ENCODE measurements around the gene ARID3A. TPM values are rescaled to one million over a fixed set of nuclear protein-coding genes. Genes with fewer than 3 reads are reported as not detected.

The ARID3A gene
- polyA plus RNA-seq, 1 donor from 2014 or later, result 4.2 TPM

DNA sequence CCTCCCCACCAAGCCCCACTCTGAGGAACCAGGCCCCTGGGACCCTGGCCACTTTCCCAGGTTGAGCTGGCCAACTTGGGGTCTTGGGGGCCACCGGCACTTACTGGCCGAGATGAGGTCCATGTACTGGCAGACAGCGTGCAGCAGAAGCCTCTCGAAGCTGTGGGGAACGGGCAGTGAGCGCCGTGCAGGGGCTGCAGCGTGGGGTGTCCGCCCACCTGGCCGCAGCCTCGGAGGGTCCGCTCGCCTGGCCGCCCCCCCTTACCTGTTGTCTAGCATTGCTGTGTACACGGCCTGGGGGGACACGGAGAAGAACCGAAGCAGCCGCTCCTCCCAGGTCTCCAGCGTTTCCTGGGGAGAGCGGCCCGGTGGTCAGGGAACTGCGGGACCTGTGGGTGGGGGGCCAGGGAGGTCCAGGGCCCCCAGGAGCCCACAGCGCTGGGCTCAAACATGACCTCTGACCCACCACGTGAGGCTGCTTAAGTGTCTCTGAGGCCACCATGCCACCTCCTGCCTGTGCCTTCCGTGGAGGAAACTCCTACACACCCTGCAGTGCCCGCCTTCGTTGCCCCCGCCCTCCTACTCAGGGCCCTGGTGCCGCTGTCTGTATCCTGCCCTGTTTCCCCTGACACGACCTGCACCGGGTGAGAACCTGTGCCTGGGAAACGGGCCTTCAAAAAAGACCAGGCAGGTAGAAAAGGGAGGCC, 26.3 kb upstream of the ARID3A start:
- H3K4me1 Mint-ChIP-seq, result peaks cover 5 to 14% (median 8%) of the 10 kb centered on the region in 3 donors
- H3K9me3 Mint-ChIP-seq, result no peaks in the 10 kb centered on the region
- no peaks in the 10 kb centered on the region for H3K27me3 Mint-ChIP-seq
- H3K36me3 Mint-ChIP-seq, result peaks cover 2% of the 10 kb centered on the region
- H3K4me3 Mint-ChIP-seq, result no peak overlapping the region
- peak overlapping the region in 2 of 3 donors; percentile 59 to 97 for H3K27ac Mint-ChIP-seq

DNA sequence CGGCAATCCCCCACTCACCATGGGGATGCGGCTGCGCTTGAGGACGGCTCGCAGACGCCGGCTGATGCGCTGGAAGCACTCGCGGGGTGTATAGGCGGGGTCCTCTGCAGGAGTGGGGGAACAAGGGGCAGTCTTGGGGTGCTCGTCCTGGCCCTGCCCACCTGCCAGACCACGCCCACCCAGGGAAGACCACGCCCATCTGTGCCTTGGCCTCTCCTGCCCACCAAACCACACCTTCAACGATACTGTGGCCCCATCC, 25.9 kb upstream of the ARID3A start:
- Mint-ChIP-seq H3K27ac (peak overlapping the region in 2 of 3 donors; percentile 59 to 82), H3K27me3 (no peaks in the 10 kb centered on the region), H3K4me1 (peaks cover 5 to 14% (median 8%) of the 10 kb centered on the region in 3 donors), H3K4me3 (no peak overlapping the region), H3K9me3 (no peaks in the 10 kb centered on the region), H3K36me3 (peaks cover 2% of the 10 kb centered on the region)

DNA sequence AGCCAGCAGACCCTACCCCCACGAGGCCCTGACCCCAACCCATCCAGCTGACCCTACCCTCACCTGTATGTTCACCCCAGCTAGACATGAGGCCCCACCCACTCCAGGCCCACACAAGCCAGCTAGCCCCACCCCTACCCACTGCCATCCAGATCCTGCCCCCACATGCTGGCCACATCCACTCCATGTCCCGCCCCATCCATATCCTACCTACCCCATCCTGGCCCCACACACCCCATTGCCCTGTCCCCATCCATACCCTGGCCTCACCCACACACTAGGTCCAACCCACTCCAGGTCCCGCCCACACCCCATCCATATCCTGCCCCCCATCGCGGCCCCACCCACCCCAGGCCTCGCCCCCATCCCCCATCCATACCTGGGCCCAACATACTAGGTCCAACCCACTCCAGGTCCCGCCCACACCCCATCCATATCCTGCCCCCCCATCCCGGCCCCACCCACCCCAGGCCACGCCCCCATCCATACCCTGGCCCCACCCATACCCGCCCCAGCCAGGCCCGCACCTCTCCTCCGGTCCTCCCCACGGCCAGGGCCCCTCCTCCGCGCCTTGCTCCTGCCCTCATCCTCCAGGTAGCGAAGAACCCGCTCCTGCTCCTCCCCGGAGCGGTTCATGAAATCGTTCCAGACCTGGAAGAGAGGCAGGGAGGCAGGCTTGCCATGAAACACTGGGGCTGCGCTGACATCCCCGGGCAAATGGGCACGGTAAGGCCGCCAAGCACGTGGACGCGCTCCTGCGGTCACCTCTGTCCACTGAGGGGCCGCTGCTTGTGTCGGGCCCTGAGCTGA, 25.3 kb upstream of the ARID3A start:
- H3K4me1 Mint-ChIP-seq, result peaks cover 5 to 13% (median 8%) of the 10 kb centered on the region in 3 donors
- H3K36me3 Mint-ChIP-seq, result no peaks in the 10 kb centered on the region
- H3K9me3 Mint-ChIP-seq, result no peaks in the 10 kb centered on the region
- no peak overlapping the region for H3K4me3 Mint-ChIP-seq
- H3K27ac Mint-ChIP-seq, result peak overlapping the region in 2 of 3 donors; percentile 59 to 82
- no peaks in the 10 kb centered on the region for H3K27me3 Mint-ChIP-seq

DNA sequence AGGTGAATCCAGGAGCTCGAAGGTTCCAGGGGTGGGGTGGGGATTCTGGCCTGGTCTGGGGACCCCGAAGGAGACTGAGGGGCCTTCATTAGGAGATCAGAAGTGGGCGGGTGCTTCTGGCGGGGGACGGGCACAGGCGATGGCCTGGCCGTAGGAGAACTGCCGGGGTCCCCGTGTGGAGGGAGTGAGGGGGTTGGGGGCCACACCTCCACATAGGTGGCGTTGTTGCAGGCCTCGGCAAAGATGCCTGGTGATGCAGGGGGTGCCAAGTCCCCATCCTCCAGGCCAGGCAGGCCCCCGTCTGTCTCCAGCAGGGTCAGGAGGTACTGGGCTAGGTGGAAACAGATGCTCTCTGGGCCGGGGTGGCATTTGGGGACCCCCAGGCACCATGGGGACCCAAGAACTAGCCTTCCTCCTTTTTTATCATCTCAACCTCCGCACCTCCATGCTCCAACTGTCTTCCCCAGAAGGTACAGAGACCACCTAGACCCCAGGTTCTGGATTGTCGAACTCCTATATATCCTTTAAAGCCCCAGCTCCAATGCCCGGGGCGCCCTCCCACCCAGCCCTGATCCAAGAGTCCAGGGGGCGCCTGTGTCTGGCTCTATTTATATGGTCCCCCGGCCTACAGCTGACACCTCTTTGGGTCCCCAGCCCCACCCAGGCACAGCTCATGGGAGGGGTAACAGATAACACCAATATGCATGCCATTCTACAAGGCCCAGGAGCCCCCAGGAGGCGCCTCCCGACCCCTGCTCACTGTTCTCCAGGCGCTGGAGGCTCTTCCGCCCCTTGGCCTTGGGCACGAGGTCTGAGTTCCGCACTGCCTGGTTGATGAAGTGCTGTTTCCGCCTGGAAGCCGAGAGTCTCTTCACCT, 24.4 kb upstream of the ARID3A start:
- Mint-ChIP-seq H3K27me3 (no peaks in the 10 kb centered on the region), H3K27ac (peak overlapping the region; percentile 31 to 73 (median 35)), H3K36me3 (peaks cover under 1% of the 10 kb centered on the region), H3K4me1 (peaks cover 11 to 17% (median 11%) of the 10 kb centered on the region in 3 donors), H3K4me3 (no peak overlapping the region), H3K9me3 (no peaks in the 10 kb centered on the region)

DNA sequence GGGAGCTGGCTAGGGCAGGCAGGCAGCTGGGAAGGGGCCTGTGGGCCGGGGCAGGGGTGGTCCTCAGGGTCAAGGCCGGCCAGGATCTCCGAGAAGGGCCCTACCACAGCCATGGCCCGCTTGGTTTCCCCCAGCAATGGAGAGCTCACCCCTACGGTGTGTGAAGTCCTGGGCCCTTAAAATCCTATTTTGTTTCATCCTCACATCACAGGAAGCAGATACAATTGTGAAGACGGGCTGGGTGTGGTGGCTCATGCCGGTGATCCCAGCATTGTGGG, 23.8 kb upstream of the ARID3A start:
- Mint-ChIP-seq H3K9me3 (no peaks in the 10 kb centered on the region), H3K36me3 (peaks cover 2% of the 10 kb centered on the region), H3K4me1 (peaks cover 14 to 22% (median 15%) of the 10 kb centered on the region in 3 donors), H3K27ac (peak overlapping the region in 2 of 3 donors; percentile 35 to 73), H3K27me3 (no peaks in the 10 kb centered on the region), H3K4me3 (peak overlapping the region in 2 of 4 donors; percentile 27 to 65)

DNA sequence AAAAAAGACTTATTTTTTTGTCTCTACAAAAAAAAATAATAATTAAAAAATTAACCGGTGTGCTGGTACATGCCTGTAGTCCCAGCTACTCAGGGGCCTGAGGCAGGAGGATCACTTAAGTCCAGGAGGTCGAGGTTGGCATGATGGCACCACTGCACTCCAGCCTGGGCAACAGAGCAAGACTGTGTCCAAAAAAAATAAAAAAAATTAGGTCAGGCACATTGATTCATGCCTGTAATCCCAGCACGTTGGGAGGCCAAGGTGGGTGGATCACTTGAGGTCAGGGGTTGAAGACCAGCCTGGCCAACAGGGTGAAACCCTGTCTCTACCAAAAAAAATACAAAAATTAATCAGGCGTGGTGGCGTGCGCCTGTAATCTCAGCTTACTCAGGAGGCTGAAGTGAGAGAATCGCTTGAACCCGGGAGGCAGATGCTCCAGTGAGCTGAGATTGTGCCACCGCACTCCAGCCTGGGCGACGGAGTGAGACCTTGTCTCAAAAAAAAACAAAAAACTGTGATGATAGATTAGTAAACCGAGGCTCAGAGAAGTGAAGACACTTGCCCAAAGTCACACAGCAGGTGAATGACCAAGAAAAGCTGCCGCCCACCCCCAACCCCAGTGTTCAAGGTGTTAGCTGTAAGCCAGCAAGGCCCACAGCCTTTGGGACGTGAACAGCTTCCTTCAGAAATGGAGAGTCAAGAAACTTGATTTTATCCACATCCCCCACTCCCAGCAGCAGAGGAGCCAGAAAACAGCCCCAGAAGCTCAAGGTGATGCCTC, 23.2 kb upstream of the ARID3A start:
- Mint-ChIP-seq H3K27me3 (no peaks in the 10 kb centered on the region), H3K36me3 (peaks cover 3% of the 10 kb centered on the region), H3K27ac (peak overlapping the region; percentile 16 to 83 (median 73)), H3K9me3 (no peaks in the 10 kb centered on the region), H3K4me3 (peak overlapping the region in 1 of 4 donors; percentile 27), H3K4me1 (peaks cover 19 to 26% (median 20%) of the 10 kb centered on the region in 3 donors)

DNA sequence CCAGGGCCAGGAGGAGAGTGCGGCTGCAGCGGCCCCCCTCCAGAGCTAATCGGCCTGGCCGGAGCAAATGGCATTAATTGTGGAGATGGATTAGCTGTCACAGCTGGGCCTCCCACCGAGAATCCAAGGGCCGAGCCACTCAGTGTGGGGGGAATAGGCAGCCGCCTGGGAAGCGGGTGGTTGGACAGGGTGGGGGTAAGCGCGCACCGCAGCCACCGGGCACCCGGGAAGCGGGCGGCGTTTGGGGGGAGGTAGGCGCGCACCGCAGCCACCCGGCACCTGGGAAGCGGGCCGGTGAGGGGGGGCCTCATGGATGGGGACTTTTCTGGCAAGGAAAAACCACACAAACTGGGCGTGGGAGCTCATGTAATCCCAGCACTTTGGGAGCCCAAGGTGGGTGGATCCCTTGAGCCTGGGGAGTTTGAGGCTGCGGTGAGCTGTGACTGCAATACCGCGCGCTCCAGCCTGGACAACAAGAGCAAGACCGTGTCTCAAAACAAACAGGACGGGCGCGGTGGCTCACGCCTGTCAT, 22.5 kb upstream of the ARID3A start:
- peak overlapping the region in 2 of 3 donors; percentile 16 to 100 for H3K27ac Mint-ChIP-seq
- peaks cover 20 to 27% (median 22%) of the 10 kb centered on the region in 3 donors for H3K4me1 Mint-ChIP-seq
- no peaks in the 10 kb centered on the region for H3K9me3 Mint-ChIP-seq
- peaks cover 3% of the 10 kb centered on the region for H3K36me3 Mint-ChIP-seq
- peak overlapping the region in 1 of 4 donors; percentile 54 for H3K4me3 Mint-ChIP-seq
- no peaks in the 10 kb centered on the region for H3K27me3 Mint-ChIP-seq

DNA sequence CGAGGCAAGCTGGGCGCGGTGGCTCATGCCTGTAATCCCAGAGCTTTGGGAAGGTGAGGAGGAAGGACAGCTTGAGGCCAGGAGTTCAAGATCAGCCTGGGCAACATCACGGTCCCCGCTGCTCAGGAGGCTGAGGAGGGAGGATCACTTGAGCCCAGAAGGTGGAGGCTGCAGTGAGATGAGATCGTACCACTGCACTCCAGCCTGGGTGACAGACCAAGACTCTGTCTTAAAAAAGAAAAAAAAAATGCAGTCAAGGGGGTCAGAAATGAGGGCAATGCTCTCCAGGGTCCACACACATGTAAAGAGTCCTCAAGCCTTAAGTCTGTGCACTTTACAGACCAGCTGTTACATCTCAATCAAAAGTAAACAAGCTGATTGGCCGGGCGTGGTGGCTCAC, 21.3 kb upstream of the ARID3A start:
- H3K36me3 Mint-ChIP-seq, result peaks cover 5% of the 10 kb centered on the region
- H3K27ac Mint-ChIP-seq, result peak overlapping the region in 2 of 3 donors; percentile 69 to 100
- no peaks in the 10 kb centered on the region for H3K9me3 Mint-ChIP-seq
- peak overlapping the region in 1 of 4 donors; percentile 94 for H3K4me3 Mint-ChIP-seq
- peaks cover 27 to 28% (median 27%) of the 10 kb centered on the region in 3 donors for H3K4me1 Mint-ChIP-seq
- H3K27me3 Mint-ChIP-seq, result peaks cover 2% of the 10 kb centered on the region

DNA sequence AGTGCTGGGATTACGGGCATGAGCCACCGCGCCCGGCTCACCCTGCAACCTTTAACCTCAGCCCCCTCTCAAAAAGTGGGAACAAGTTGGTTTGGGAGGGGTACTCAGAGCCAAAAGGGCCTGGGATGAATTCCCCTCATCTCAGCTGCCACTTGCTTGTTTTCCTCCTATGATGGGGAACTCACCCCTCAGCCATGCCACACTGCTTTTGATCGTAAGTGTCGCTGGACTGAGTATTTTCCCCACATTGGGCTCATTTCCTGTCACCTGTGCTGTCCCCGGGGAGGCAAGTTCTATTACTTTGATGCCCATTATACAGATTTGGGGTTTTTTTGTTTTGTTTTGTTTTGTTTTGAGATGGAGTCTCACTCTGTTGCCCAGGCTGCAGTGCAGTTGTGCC, 19.4 kb upstream of the ARID3A start:
- Mint-ChIP-seq H3K4me1 (peaks cover 32 to 33% (median 32%) of the 10 kb centered on the region in 3 donors), H3K27ac (peak overlapping the region; percentile 100), H3K4me3 (peak overlapping the region; percentile 69 to 94 (median 92))

DNA sequence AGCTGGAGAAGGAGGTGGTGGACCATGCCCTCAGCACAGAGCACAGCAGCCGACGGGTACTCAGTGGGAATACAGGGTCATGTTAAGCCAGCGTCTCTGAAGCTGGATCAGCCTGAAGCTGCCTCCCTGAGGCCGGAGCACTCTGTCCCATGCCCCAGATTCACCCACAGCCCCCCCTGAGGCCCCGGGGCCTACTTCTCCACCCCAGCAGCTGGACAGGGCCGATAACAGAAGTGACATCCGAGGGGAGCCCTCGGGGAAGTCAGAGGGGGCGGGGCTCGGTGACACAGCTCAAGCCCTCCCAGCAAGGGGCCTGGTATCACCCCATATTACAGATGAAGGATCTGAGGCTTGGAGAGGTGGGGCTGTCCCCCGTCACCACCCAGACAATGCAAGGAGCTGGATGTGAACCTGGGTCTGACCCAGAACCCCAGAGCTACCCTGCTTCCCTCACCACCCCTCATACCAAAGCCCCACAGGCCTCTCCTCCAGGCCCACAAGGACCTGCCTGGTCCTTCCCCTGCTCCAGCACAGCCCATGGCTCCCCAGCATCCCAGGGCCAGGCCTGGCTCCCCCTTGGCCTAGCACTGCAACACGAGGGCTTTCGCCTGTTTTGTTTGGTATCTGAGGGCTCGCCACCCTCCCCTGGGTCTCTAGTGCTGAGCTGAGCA, 18.5 kb upstream of the ARID3A start:
- Mint-ChIP-seq H3K36me3 (peaks cover 10% of the 10 kb centered on the region), H3K27ac (peak overlapping the region; percentile 100), H3K27me3 (peaks cover 2% of the 10 kb centered on the region), H3K9me3 (no peaks in the 10 kb centered on the region), H3K4me1 (peaks cover 32 to 33% (median 32%) of the 10 kb centered on the region in 3 donors), H3K4me3 (peak overlapping the region; percentile 64 to 94 (median 92))

More for the DNA sequence above, 19.4 kb upstream of the ARID3A start:
- Mint-ChIP-seq H3K9me3 (no peaks in the 10 kb centered on the region), H3K36me3 (peaks cover 10% of the 10 kb centered on the region), H3K27me3 (peaks cover 2% of the 10 kb centered on the region)

DNA sequence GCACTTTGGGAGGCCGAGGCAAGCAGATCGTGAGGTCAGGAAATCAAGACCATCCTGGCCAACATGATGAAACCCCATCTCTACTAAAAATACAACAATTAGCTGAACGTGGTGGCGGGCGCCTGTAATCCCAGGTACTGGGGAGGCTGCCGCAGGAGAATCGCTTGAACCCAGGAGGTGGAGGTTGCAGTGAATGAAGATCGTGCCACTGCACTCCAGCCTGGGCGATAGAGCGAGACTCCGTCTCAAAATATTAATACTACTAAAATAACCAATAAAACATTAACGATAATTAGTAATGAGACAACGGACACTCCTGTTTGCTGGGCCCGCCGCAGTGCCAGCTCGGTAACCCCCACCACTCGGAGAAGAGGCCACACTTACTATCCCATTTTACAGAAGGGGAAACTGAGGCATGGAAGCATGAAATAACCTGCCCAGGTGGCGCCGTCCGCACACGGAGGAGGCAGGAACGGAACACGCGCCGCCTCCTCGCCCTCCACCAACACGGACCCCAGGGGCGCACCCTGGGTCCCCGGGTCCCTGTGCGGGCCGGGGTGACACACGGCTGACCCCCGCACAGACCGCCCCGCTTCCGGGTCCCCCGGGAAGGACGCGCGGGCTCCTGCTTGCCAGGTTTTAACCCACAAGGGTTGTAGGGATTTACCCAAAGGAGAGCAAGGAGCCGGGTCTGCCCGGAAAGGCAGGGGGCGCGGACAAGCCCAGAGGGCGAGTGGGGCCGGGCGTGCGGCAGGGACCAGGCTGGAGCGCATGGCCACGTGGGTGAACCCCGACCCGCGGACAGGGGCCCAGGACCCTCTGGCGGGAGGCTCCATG, 14.4 kb upstream of the ARID3A start:
- H3K27ac Mint-ChIP-seq, result peak overlapping the region; percentile 89 to 100 (median 100)
- peaks cover 26 to 36% (median 27%) of the 10 kb centered on the region in 3 donors for H3K4me1 Mint-ChIP-seq
- H3K27me3 Mint-ChIP-seq, result peaks cover 2% of the 10 kb centered on the region
- H3K4me3 Mint-ChIP-seq, result peak overlapping the region; percentile 74 to 94 (median 84)
- H3K9me3 Mint-ChIP-seq, result no peaks in the 10 kb centered on the region
- peaks cover 10% of the 10 kb centered on the region for H3K36me3 Mint-ChIP-seq

DNA sequence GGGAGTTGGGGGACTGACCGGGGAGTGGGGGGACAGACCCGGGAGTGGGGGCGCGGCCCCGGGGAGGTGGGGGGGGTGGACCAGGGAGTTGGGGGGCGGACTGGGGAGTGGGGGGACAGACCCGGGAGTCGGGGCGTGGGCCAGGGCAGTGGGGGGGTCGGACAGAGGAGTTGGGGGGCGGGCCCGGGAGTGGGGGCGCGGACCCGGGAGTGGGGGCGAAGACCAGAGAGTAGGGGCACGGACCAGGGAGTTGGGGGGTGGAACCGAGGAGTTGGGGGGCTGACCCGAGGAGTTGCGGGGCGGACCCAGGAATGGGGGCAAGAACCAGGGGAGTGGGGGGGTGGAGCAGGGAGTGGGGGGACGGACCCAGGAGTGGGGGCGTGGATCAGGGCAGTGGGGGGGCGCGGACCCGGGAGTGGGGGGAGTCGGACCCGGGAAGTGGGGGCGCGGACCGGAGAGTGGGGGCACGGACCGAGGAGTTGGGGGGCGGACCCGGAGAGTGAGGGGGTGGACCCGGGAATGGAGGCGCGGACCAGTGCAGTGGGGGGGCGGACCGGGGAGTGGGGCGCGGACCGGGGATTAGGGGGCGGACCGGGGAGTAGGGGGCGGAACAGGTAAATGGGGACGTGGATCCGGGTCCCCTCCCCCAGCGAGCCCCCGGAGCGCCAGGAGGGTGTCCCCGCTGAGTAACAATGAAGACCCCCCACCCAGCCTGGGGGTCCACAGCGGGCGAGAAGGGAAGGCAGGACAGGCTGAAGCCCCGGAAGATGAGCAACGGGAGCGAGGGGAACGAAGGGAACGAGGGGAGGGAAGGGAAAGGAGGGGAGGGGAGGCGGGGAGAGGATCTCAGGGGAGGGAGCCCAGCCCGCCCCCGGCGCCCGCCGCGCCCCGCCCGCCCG, 13.4 kb upstream of the ARID3A start:
- Mint-ChIP-seq H3K4me3 (peak overlapping the region; percentile 68 to 95 (median 89)), H3K4me1 (peaks cover 18 to 29% (median 19%) of the 10 kb centered on the region in 3 donors)

More for the DNA sequence above, 13.4 kb upstream of the ARID3A start:
- peak overlapping the region; percentile 65 to 85 (median 76) for H3K27ac Mint-ChIP-seq
- H3K36me3 Mint-ChIP-seq, result peaks cover 7% of the 10 kb centered on the region
- H3K27me3 Mint-ChIP-seq, result peaks cover 2% of the 10 kb centered on the region
- H3K9me3 Mint-ChIP-seq, result no peaks in the 10 kb centered on the region
